Measurements from ENCODE around the gene ZNF652. TPM values are rescaled to one million over a fixed set of nuclear protein-coding genes. Genes with fewer than 3 reads are reported as not detected.
"Not testable (repeated sequence)": the region's sequence is repeated elsewhere in the genome, so short reads cannot be mapped to it uniquely, and the experiment has no call there.

ZNF652 gene
- polyA plus RNA-seq, 1 donor from 2014 or later = 26.7 TPM

DNA sequence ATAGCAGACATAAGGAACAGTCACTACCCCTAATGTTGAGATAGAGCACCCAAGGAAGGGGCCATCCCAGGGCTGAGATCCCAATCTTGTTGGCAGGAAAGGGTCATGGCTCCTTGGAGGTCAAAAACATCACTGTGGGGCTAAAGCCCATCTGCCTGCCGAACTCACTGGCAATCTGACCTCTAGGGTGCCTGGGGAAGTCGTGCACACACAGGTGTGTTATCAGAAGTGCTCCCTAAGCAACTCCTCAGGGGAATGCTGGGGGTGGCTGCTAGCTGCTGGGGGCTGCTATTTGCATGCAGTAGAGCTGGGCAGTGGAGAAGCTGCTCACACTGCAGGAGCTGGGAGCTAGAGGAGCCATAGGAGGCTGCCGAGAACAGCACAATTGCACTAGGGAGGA lies 84.0 kb downstream of the ZNF652 start:
- H3F3A ChIP-seq (ENCODE audit: insufficient read depth, low read length, poor library complexity, severe bottlenecking) = no peaks in the 10 kb centered on the region
- H3K4me3 ChIP-seq (ENCODE audit: low read length) = no peak overlapping the region
- H2AFZ ChIP-seq (ENCODE audit: low read depth, low read length) = no peak overlapping the region
- H3K27me3 ChIP-seq (ENCODE audit: insufficient read depth, low read depth, low read length) = no peaks in the 10 kb centered on the region
- no peaks in the 10 kb centered on the region for H3K9me2 ChIP-seq (ENCODE audit: insufficient read depth, low read length)
- no peak overlapping the region for H3K27ac ChIP-seq (ENCODE audit: low read length)
- H3K9me3 ChIP-seq (ENCODE audit: low read length) = no peaks in the 10 kb centered on the region
- H4K20me1 ChIP-seq (ENCODE audit: insufficient read depth) = no peaks in the 10 kb centered on the region
- no peaks in the 10 kb centered on the region for H3K36me3 ChIP-seq (ENCODE audit: insufficient read depth, low read length)
- no peak overlapping the region for H3K4me2 ChIP-seq (ENCODE audit: low read length)
- H3K79me2 ChIP-seq (replicated peaks; ENCODE audit: insufficient read depth, low read length) = no peaks in the 10 kb centered on the region
- TF ChIP-seq MXI1 (conservative IDR thresholded peaks at IDR 0.05; ENCODE audit: poor library complexity, severe bottlenecking) = no peak
- no peak for TF ChIP-seq EZH2 (IDR thresholded peaks at IDR 0.05; ENCODE audit: borderline replicate concordance, insufficient read depth, low read length, poor library complexity, severe bottlenecking)
- no peak for TF ChIP-seq RAD21 (conservative IDR thresholded peaks at IDR 0.05)
- no peak for TF ChIP-seq SMC3 (conservative IDR thresholded peaks at IDR 0.05; ENCODE audit: poor library complexity)
- no peak overlapping the region for H3K9ac ChIP-seq (ENCODE audit: low read length)

DNA sequence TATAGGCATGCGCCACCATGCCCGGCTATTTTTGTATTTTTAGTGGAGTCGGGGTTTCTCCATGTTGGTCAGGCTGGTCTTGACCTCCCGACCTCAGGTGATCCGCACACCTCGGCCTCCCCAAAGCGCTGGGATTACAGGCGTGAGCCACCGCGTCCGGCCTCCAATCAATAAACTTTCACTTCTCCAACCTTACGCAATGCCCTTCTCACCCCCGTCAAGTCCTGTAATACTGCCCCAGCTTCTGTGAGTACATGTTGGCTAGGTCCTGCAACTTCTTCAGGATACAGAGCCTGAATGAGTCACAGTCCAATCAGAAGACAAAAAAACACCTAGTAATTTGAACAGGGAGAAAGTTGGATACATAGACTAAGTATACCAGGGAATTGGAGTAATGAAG lies 84.4 kb downstream of the ZNF652 start:
- Histone ChIP-seq H3K9me3 (ENCODE audit: low read length) (no peaks in the 10 kb centered on the region), H3K79me2 (replicated peaks; ENCODE audit: insufficient read depth, low read length) (no peaks in the 10 kb centered on the region), H3K9me2 (ENCODE audit: insufficient read depth, low read length) (no peaks in the 10 kb centered on the region), H4K20me1 (ENCODE audit: insufficient read depth) (no peaks in the 10 kb centered on the region), H2AFZ (ENCODE audit: low read depth, low read length) (no peak overlapping the region), H3K27me3 (ENCODE audit: insufficient read depth, low read depth, low read length) (no peaks in the 10 kb centered on the region), H3K9ac (ENCODE audit: low read length) (no peak overlapping the region), H3K4me2 (ENCODE audit: low read length) (no peak overlapping the region), H3F3A (ENCODE audit: insufficient read depth, low read length, poor library complexity, severe bottlenecking) (no peaks in the 10 kb centered on the region), H3K36me3 (ENCODE audit: insufficient read depth, low read length) (no peaks in the 10 kb centered on the region), H3K27ac (ENCODE audit: low read length) (no peak overlapping the region), H3K4me3 (ENCODE audit: low read length) (no peak overlapping the region)
- TF ChIP-seq MXI1 (conservative IDR thresholded peaks at IDR 0.05; ENCODE audit: poor library complexity, severe bottlenecking) (no peak), SMC3 (conservative IDR thresholded peaks at IDR 0.05; ENCODE audit: poor library complexity) (no peak), POLR2AphosphoS5 (IDR thresholded peaks at IDR 0.05) (no peak), RAD21 (conservative IDR thresholded peaks at IDR 0.05) (no peak), TAF1 (IDR thresholded peaks at IDR 0.05; ENCODE audit: low read depth) (no peak)
- TF ChIP-seq, protein P1, sequence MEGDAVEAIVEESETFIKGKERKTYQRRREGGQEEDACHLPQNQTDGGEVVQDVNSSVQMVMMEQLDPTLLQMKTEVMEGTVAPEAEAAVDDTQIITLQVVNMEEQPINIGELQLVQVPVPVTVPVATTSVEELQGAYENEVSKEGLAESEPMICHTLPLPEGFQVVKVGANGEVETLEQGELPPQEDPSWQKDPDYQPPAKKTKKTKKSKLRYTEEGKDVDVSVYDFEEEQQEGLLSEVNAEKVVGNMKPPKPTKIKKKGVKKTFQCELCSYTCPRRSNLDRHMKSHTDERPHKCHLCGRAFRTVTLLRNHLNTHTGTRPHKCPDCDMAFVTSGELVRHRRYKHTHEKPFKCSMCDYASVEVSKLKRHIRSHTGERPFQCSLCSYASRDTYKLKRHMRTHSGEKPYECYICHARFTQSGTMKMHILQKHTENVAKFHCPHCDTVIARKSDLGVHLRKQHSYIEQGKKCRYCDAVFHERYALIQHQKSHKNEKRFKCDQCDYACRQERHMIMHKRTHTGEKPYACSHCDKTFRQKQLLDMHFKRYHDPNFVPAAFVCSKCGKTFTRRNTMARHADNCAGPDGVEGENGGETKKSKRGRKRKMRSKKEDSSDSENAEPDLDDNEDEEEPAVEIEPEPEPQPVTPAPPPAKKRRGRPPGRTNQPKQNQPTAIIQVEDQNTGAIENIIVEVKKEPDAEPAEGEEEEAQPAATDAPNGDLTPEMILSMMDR (IDR thresholded peaks at IDR 0.05; ENCODE audit: poor library complexity, severe bottlenecking) = no peak
- TF ChIP-seq, protein P2, sequence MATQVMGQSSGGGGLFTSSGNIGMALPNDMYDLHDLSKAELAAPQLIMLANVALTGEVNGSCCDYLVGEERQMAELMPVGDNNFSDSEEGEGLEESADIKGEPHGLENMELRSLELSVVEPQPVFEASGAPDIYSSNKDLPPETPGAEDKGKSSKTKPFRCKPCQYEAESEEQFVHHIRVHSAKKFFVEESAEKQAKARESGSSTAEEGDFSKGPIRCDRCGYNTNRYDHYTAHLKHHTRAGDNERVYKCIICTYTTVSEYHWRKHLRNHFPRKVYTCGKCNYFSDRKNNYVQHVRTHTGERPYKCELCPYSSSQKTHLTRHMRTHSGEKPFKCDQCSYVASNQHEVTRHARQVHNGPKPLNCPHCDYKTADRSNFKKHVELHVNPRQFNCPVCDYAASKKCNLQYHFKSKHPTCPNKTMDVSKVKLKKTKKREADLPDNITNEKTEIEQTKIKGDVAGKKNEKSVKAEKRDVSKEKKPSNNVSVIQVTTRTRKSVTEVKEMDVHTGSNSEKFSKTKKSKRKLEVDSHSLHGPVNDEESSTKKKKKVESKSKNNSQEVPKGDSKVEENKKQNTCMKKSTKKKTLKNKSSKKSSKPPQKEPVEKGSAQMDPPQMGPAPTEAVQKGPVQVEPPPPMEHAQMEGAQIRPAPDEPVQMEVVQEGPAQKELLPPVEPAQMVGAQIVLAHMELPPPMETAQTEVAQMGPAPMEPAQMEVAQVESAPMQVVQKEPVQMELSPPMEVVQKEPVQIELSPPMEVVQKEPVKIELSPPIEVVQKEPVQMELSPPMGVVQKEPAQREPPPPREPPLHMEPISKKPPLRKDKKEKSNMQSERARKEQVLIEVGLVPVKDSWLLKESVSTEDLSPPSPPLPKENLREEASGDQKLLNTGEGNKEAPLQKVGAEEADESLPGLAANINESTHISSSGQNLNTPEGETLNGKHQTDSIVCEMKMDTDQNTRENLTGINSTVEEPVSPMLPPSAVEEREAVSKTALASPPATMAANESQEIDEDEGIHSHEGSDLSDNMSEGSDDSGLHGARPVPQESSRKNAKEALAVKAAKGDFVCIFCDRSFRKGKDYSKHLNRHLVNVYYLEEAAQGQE (IDR thresholded peaks at IDR 0.05; ENCODE audit: borderline replicate concordance) = no peak

DNA sequence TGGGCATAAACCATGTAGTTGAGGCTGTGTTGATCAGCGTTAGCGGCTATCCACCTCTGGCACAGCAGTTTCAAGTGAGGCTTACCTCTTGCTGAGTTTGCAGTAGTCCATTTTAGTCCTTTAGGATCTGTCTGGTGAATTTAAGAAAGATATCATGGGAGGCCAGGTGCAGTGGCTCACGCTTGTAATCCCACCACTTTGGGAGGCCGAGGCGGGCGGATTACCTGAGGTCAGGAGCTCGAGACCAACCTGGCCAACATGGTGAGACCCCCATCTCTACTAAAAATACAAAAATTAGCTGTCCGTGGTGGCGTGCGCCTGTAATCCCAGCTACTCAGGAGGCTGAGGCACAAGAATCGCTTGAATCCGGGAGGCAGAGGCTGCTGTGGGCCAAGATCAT lies 86.1 kb downstream of the ZNF652 start:
- H3K9ac ChIP-seq (ENCODE audit: low read length); H3F3A ChIP-seq (ENCODE audit: insufficient read depth, low read length, poor library complexity, severe bottlenecking); H3K4me2 ChIP-seq (ENCODE audit: low read length); H3K27me3 ChIP-seq (ENCODE audit: insufficient read depth, low read depth, low read length); H3K27ac ChIP-seq (ENCODE audit: low read length); H3K79me2 ChIP-seq (replicated peaks; ENCODE audit: insufficient read depth, low read length); H3K9me3 ChIP-seq (ENCODE audit: low read length); H3K4me3 ChIP-seq (ENCODE audit: low read length); H4K20me1 ChIP-seq (ENCODE audit: insufficient read depth); H3K9me2 ChIP-seq (ENCODE audit: insufficient read depth, low read length); H2AFZ ChIP-seq (ENCODE audit: low read depth, low read length); H3K36me3 ChIP-seq (ENCODE audit: insufficient read depth, low read length): not testable (repeated sequence)

Data from neural cell (in vitro differentiated cells).